ENCODE measurements around the gene ABCC10.
"Not testable (repeated sequence)": the region's sequence is repeated elsewhere in the genome, so short reads cannot be mapped to it uniquely, and the experiment has no call there.

The ABCC10 gene

GRCh38 chr6:43412541-43412940 lies 14.8 kb upstream of the ABCC10 start:
- no peak overlapping the region for H3K4me3 ChIP-seq (ENCODE audit: low read depth, low read length)
- no peak for DNase-seq (ENCODE audit: low read depth)
- TF ChIP-seq, protein P1, sequence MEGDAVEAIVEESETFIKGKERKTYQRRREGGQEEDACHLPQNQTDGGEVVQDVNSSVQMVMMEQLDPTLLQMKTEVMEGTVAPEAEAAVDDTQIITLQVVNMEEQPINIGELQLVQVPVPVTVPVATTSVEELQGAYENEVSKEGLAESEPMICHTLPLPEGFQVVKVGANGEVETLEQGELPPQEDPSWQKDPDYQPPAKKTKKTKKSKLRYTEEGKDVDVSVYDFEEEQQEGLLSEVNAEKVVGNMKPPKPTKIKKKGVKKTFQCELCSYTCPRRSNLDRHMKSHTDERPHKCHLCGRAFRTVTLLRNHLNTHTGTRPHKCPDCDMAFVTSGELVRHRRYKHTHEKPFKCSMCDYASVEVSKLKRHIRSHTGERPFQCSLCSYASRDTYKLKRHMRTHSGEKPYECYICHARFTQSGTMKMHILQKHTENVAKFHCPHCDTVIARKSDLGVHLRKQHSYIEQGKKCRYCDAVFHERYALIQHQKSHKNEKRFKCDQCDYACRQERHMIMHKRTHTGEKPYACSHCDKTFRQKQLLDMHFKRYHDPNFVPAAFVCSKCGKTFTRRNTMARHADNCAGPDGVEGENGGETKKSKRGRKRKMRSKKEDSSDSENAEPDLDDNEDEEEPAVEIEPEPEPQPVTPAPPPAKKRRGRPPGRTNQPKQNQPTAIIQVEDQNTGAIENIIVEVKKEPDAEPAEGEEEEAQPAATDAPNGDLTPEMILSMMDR (IDR thresholded peaks at IDR 0.05; ENCODE audit: control insufficient read depth, extremely low read depth, insufficient read depth), result no peak

DNA sequence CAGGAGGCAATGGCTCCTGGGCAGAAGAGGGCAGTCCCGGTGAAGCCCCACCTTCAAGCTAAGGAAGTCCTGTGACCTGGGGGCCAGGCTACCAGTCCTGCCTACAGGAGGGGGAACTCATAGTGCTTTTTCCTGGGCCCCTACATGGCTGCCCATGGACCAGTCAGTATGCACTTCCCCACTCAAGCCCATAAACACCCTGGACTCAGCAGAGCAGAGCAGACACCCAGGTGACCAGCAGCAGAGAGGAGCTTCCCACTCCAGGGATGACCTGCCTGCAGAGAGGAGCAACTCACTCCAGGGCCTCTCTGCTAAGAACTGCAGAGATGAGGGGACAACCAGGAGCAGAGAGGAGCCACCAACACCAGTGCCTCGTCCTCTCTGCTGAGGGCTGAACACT lies 14.3 kb upstream of the ABCC10 start:
- DNase-seq (ENCODE audit: low read depth), result no peak
- TF ChIP-seq, protein P1 (IDR thresholded peaks at IDR 0.05; ENCODE audit: control insufficient read depth, extremely low read depth, insufficient read depth), result no peak
- H3K4me3 ChIP-seq (ENCODE audit: low read depth, low read length), result no peak overlapping the region

- H3K4me3 ChIP-seq (ENCODE audit: low read depth, low read length); DNase-seq (ENCODE audit: low read depth): not testable (repeated sequence)
Measured at GRCh38 chr6:43415275-43415674, 12.1 kb upstream of the ABCC10 start.

- TF ChIP-seq, protein P1 (IDR thresholded peaks at IDR 0.05; ENCODE audit: control insufficient read depth, extremely low read depth, insufficient read depth), result no peak
- H3K4me3 ChIP-seq (ENCODE audit: low read depth, low read length), result no peak overlapping the region
- DNase-seq (ENCODE audit: low read depth), result no peak
Measured at GRCh38 chr6:43416935-43417334, 10.4 kb upstream of the ABCC10 start.

GRCh38 chr6:43420012-43420709 lies 7.2 kb upstream of the ABCC10 start:
- DNase-seq (ENCODE audit: low read depth), result no peak
- no peak overlapping the region for H3K4me3 ChIP-seq (ENCODE audit: low read depth, low read length)
- TF ChIP-seq, protein P1 (IDR thresholded peaks at IDR 0.05; ENCODE audit: control insufficient read depth, extremely low read depth, insufficient read depth), result no peak

DNA sequence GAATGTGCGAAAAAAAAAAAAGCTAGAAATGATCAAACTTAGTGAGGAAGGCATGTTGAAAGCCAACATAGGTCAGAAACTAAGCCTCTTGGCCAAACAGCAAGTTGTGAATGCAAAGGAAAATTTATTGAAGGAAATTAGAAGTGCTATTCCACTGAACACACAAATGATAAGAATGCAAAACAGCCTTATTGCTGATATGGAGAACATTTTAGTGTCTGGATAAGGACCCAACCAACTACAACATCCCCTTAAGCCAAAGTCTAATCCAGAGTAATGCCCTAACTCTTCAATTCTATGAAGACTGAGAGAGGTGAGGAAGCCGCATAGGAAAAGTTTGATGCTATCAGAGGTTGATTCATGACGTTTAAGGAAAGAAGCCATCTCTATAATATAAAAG lies 5.5 kb upstream of the ABCC10 start:
- TF ChIP-seq, protein P1 (IDR thresholded peaks at IDR 0.05; ENCODE audit: control insufficient read depth, extremely low read depth, insufficient read depth), result no peak
- DNase-seq (ENCODE audit: low read depth), result no peak
- H3K4me3 ChIP-seq (ENCODE audit: low read depth, low read length), result no peak overlapping the region

DNA sequence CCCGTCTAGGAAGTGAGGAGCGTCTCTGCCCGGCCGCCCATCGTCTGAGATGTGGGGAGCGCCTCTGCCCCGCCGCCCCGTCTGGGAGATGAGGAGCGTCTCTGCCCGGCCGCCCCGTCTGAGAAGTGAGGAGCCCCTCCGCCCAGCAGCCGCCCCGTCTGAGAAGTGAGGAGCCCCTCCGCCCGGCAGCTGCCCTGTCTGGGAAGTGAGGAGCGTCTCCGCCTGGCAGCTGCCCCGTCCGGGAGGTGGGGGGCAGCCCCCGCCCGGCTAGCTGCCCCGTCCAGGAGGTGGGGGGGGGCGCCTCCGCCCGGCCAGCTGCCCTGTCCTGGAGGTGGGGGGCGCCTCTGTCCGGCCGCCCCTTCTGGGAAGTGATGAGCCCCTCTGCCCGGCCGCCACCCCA lies 2.3 kb upstream of the ABCC10 start:
- DNase-seq (ENCODE audit: low read depth); H3K4me3 ChIP-seq (ENCODE audit: low read depth, low read length): not testable (repeated sequence)

DNA sequence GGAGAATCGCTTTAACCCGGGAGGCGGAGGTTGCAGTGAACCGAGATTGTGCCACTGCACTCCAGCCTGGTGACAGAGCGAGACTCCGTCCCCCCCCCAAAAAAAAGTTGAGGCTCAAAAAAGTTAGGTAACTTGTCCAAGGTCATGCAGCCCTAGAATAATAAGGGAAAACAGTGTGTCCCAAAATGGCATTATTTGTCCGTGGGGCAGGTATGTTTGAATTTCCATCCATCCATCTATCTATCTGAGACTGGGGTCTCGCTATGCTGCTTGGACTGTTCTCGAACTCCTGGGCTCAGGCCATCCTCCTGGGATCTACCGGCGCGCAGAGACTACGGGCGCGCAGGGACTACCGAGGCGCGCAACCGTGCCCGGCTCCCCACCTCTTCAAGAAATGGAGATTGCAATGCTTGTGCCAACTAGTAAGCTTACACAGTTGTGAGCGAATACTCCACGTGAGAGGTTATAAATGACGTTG lies 374 bp upstream of the ABCC10 start:
- no peak for DNase-seq (ENCODE audit: low read depth)
- H3K4me3 ChIP-seq (ENCODE audit: low read depth, low read length), result peak overlapping the region; percentile 88
- TF ChIP-seq, protein P1 (IDR thresholded peaks at IDR 0.05; ENCODE audit: control insufficient read depth, extremely low read depth, insufficient read depth), result no peak

Data from LNCaP clone FGC (cell line).